Dendritic cell treated with granulocyte-macrophage colony-stimulating factor and Interleukin-4, amounts not matched to agents 40 ng/mL and 50 ng/mL, for 4 days (primary cell): ENCODE measurements around the gene PELO.
"Not testable (repeated sequence)": the region's sequence is repeated elsewhere in the genome, so short reads cannot be mapped to it uniquely, and the experiment has no call there.

ENCODE experiments used
- H3K27ac Mint-ChIP-seq: one replicate; pipeline ENCODE4 v1.8.0; 2022; ENCODE audit warnings: mild to moderate bottlenecking, mixed read lengths
- H3K27me3 Mint-ChIP-seq: one replicate; pipeline ENCODE4 v1.8.0; 2022; ENCODE audit warnings: mild to moderate bottlenecking, mixed read lengths
- H3K36me3 Mint-ChIP-seq: one replicate; pipeline ENCODE4 v1.8.0; 2022; ENCODE audit warnings: low read depth, mixed read lengths
- H3K4me1 Mint-ChIP-seq: one replicate; pipeline ENCODE4 v1.8.0; 2022; ENCODE audit warnings: low read depth, mixed read lengths
- H3K4me3 Mint-ChIP-seq: one replicate; pipeline ENCODE4 v1.8.0; 2022; ENCODE audit warnings: mild to moderate bottlenecking, moderate library complexity, mixed read lengths
- H3K9me3 Mint-ChIP-seq: one replicate; pipeline ENCODE4 v1.8.0; 2022; ENCODE audit warnings: mixed read lengths
- intact Hi-C: fragments of 100-400 bp; cut with micrococcal nuclease; formaldehyde crosslinking; loops from one replicate; pipeline ENCODE4 v1.15.0; 2022

Gene PELO

GRCh38 chr5:52787600-52788504 is at the start of gene PELO, which contains the start of gene ITGA1:
Gene PELO, plus strand, starts transcription at chr5:52787916. Its CDS starts 12,479 bp downstream, at chr5:52800395.
Gene ITGA1, plus strand, starts transcription at chr5:52787916. Its CDS starts 438 bp downstream, at chr5:52788354.
- Mint-ChIP-seq H3K27ac (peak within 1 kb of the TSS; percentile 70), H3K27me3 (peaks cover 21% of the 10 kb centered on the region), H3K4me1 (peaks cover 40% of the 10 kb centered on the region), H3K9me3 (no peaks in the 10 kb centered on the region), H3K36me3 (no peaks in the 10 kb centered on the region), H3K4me3 (peak within 1 kb of the TSS; percentile 86)
- intact Hi-C loops = loop anchor here (10.0 kb wide), 1 partner anchor 127 kb away; no protein-coding TSS in a partner anchor

GRCh38 chr5:52738095-52738506 is 49.6 kb upstream of the PELO start:
- no peak overlapping the region for H3K27ac Mint-ChIP-seq
- no peak overlapping the region for H3K4me3 Mint-ChIP-seq
- H3K4me1 Mint-ChIP-seq = peaks cover 12% of the 10 kb centered on the region
- peaks cover 9% of the 10 kb centered on the region for H3K27me3 Mint-ChIP-seq
- no peaks in the 10 kb centered on the region for H3K9me3 Mint-ChIP-seq
- intact Hi-C loops = no loop called here
- no peaks in the 10 kb centered on the region for H3K36me3 Mint-ChIP-seq

GRCh38 chr5:52740007-52740406 is 47.7 kb upstream of the PELO start:
- Mint-ChIP-seq H3K4me1 (peaks cover 22% of the 10 kb centered on the region), H3K36me3 (no peaks in the 10 kb centered on the region), H3K27ac (no peak overlapping the region), H3K9me3 (no peaks in the 10 kb centered on the region), H3K27me3 (peaks cover 12% of the 10 kb centered on the region), H3K4me3 (no peak overlapping the region)
- intact Hi-C loops = no loop called here

GRCh38 chr5:52743012-52743411 is 44.7 kb upstream of the PELO start:
- intact Hi-C loops = no loop called here
- H3K27ac Mint-ChIP-seq = no peak overlapping the region
- H3K4me3 Mint-ChIP-seq = no peak overlapping the region
- no peaks in the 10 kb centered on the region for H3K36me3 Mint-ChIP-seq
- peaks cover 21% of the 10 kb centered on the region for H3K4me1 Mint-ChIP-seq
- peaks cover 16% of the 10 kb centered on the region for H3K27me3 Mint-ChIP-seq
- no peaks in the 10 kb centered on the region for H3K9me3 Mint-ChIP-seq

- Mint-ChIP-seq H3K36me3 (no peaks in the 10 kb centered on the region), H3K27me3 (peaks cover 13% of the 10 kb centered on the region), H3K27ac (no peak overlapping the region), H3K4me1 (peaks cover 16% of the 10 kb centered on the region), H3K4me3 (no peak overlapping the region), H3K9me3 (no peaks in the 10 kb centered on the region)
- intact Hi-C loops = no loop called here
These were observed 44.2 kb upstream of the PELO start for GRCh38 chr5:52743529-52743928.

- H3K27me3 Mint-ChIP-seq = peaks cover 13% of the 10 kb centered on the region
- intact Hi-C loops = no loop called here
- H3K27ac Mint-ChIP-seq = no peak overlapping the region
- no peaks in the 10 kb centered on the region for H3K9me3 Mint-ChIP-seq
- H3K36me3 Mint-ChIP-seq = no peaks in the 10 kb centered on the region
- no peak overlapping the region for H3K4me3 Mint-ChIP-seq
- H3K4me1 Mint-ChIP-seq = peaks cover 16% of the 10 kb centered on the region
These were observed 43.7 kb upstream of the PELO start for GRCh38 chr5:52743970-52744369.

DNA sequence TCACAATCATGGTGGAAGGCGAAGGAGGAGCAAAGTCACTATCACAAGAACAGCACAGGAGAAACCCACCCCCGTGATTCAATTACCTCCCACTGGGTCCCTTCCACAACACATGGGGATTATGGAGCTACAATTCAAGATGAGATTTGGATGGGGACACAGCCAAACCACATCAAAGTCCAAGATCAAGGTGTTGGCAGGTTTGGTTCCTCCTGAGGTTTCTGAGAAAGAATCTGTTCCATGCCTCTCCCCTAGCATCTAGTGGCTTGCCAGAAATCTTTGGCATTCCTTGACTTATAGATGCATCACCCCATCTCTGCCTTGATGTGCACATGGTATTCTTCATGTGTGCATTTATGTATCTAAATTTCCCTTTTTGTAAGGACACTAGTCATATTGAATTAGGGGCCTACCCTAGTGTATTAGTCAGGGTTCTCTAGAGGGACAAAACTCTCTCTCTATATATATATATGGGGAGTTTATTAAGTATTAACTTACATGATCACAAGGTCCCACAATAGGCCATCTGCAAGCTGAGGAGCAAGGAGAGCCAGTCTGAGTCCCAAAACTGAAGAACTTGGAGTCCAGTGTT is 42.8 kb upstream of the PELO start:
- H3K27ac Mint-ChIP-seq, H3K9me3 Mint-ChIP-seq, H3K36me3 Mint-ChIP-seq, H3K4me3 Mint-ChIP-seq, intact Hi-C loops: not testable (repeated sequence)
- H3K27me3 Mint-ChIP-seq = peaks cover 16% of the 10 kb centered on the region
- peaks cover 16% of the 10 kb centered on the region for H3K4me1 Mint-ChIP-seq

DNA sequence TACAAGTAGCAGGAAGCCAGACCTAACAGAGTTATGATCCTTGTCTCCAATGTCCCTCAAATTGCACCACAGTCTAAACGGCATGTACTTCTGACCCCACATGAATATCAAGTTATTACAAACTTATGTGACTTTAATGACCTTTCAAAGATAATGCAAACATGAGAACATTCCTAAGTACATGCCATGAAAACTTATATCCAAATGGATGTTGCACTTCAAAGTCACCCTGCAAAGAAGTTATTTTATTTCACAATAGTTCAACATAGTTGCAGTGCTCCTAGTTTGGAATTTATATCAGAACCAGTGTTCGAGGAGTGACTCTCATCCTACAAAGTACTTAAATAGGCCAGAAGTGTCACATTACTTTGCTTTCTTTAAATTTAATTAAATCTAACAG is 41.2 kb upstream of the PELO start:
- Mint-ChIP-seq H3K9me3 (no peaks in the 10 kb centered on the region), H3K36me3 (no peaks in the 10 kb centered on the region), H3K27ac (no peak overlapping the region), H3K4me3 (no peak overlapping the region), H3K27me3 (peaks cover 19% of the 10 kb centered on the region), H3K4me1 (peaks cover 13% of the 10 kb centered on the region)
- intact Hi-C loops = no loop called here

- Mint-ChIP-seq H3K4me3 (no peak overlapping the region), H3K27ac (no peak overlapping the region), H3K9me3 (no peaks in the 10 kb centered on the region), H3K4me1 (peaks cover 6% of the 10 kb centered on the region), H3K36me3 (no peaks in the 10 kb centered on the region), H3K27me3 (peaks cover 17% of the 10 kb centered on the region)
- intact Hi-C loops = no loop called here
These were observed 39.1 kb upstream of the PELO start for GRCh38 chr5:52748590-52748989.

GRCh38 chr5:52749666-52750065 is 38.0 kb upstream of the PELO start:
- Mint-ChIP-seq H3K27me3 (peaks cover 19% of the 10 kb centered on the region), H3K36me3 (no peaks in the 10 kb centered on the region), H3K4me1 (no peaks in the 10 kb centered on the region), H3K9me3 (no peaks in the 10 kb centered on the region), H3K27ac (no peak overlapping the region), H3K4me3 (no peak overlapping the region)
- intact Hi-C loops = no loop called here

GRCh38 chr5:52751137-52751536 is 36.6 kb upstream of the PELO start:
- Mint-ChIP-seq H3K4me1 (no peaks in the 10 kb centered on the region), H3K36me3 (no peaks in the 10 kb centered on the region), H3K27ac (no peak overlapping the region), H3K4me3 (no peak overlapping the region), H3K27me3 (peaks cover 15% of the 10 kb centered on the region), H3K9me3 (no peaks in the 10 kb centered on the region)
- intact Hi-C loops = no loop called here

- Mint-ChIP-seq H3K4me1 (peaks cover 5% of the 10 kb centered on the region), H3K9me3 (no peaks in the 10 kb centered on the region), H3K4me3 (no peak overlapping the region), H3K27me3 (peaks cover 15% of the 10 kb centered on the region), H3K27ac (no peak overlapping the region), H3K36me3 (no peaks in the 10 kb centered on the region)
- intact Hi-C loops = no loop called here
These were observed 33.7 kb upstream of the PELO start for GRCh38 chr5:52754051-52754450.

GRCh38 chr5:52757527-52757926 is 30.2 kb upstream of the PELO start:
- Mint-ChIP-seq H3K27ac (no peak overlapping the region), H3K4me3 (no peak overlapping the region), H3K9me3 (no peaks in the 10 kb centered on the region), H3K36me3 (no peaks in the 10 kb centered on the region), H3K4me1 (peaks cover 18% of the 10 kb centered on the region), H3K27me3 (peaks cover 6% of the 10 kb centered on the region)
- intact Hi-C loops = no loop called here

DNA sequence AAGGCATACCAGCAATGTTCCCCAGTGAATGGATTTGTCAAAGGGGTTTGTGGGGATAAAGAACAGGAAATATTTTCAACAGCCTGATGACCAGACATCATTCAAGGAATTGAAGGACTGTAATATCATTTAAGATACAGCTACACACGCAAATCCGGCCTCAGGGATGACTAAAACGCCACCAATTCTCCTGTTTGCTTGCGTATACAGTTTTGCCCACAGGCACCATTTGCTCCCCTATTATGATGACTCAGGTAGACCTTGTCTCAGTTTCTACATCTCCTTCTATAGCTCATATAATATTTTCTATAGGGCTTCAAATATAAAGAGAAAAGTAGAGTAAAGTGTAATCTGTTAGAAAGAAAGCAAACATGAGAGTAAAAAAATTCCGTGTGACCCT is 29.7 kb upstream of the PELO start:
- no peak overlapping the region for H3K27ac Mint-ChIP-seq
- H3K4me3 Mint-ChIP-seq = no peak overlapping the region
- H3K27me3 Mint-ChIP-seq = peaks cover 6% of the 10 kb centered on the region
- peaks cover 18% of the 10 kb centered on the region for H3K4me1 Mint-ChIP-seq
- intact Hi-C loops = no loop called here
- H3K36me3 Mint-ChIP-seq = no peaks in the 10 kb centered on the region
- H3K9me3 Mint-ChIP-seq = no peaks in the 10 kb centered on the region
